H1 (cell line): ENCODE measurements around the gene PTGFR. TPM values are rescaled to one million over a fixed set of nuclear protein-coding genes. Genes with fewer than 3 reads are reported as not detected.

Experiments used
- CHD2 ChIP-seq: IDR thresholded peaks from 2 replicates; pipeline ENCODE4 v1.6.1; 2012; ENCODE audit warnings: low read length, improper control_type of control experiment
- EZH2 ChIP-seq: fragments of 200-600 bp; sonication (generic); IDR thresholded peaks from 2 replicates; pipeline ENCODE4 v1.7.1; 2012; ENCODE audit warnings: low read depth, mild to moderate bottlenecking, moderate library complexity, low read length, inconsistent platforms; ENCODE audit not compliant: severe bottlenecking
- NRF1 ChIP-seq: IDR thresholded peaks from 2 replicates; pipeline ENCODE4 v1.6.1; 2011; ENCODE audit warnings: mild to moderate bottlenecking, low read depth, low read length, improper control_type of control experiment
- POLR2A ChIP-seq, 2 experiments: IDR thresholded peaks; 1 replicate in 1 of 2; 2 replicates in 1 of 2; pipeline ENCODE4 v1.6.1; 2011; ENCODE audit warnings: low read depth in 2 of 2, low read length in 2 of 2, mild to moderate bottlenecking in 2 of 2; ENCODE audit errors: control extremely low read depth in 1 of 2
- RFX5 ChIP-seq: IDR thresholded peaks from 2 replicates; pipeline ENCODE4 v1.6.1; 2011; ENCODE audit warnings: low read depth, low read length, improper control_type of control experiment, borderline replicate concordance
- polyA plus RNA-seq, 7 experiments: library from polyadenylated mRNA; depleted of rRNA in 3 of 7; stranded (reverse) in 5 of 7; unstranded in 2 of 7; fragments of >200 nt in 5 of 7; fragments of 200-250 nt in 2 of 7; gene quantifications; 1 replicate in 5 of 7; 2 replicates in 1 of 7; 4 replicates in 1 of 7; pipeline versions ENCODE4 v1.2.1 to v1.2.3, GENCODE V29; 2011 to 2013; ENCODE audit warnings: missing spikeins in 2 of 7, mixed read lengths in 2 of 7
- total RNA-seq: library from RNA; stranded (reverse); fragmentation: NEBNext Ultra II Directional; extraction: Animal tissue kit (Norgen Biotek cat#: 25700); gene quantifications from 2 replicates; pipeline ENCODE4 v1.2.1, GENCODE V29; 2021

Gene PTGFR
- total and polyA plus RNA-seq, 2 of the 8 experiments (the other 6 are each of a cell fraction or from before 2014, with no cell fraction given) = 0.02 TPM; not detected in 1

GRCh38 chr1:78527706-78528105 is 36.9 kb downstream of the PTGFR start (continued):
- TF ChIP-seq CHD2 (no peak), RFX5 (no peak), NRF1 (no peak), EZH2 (no peak), POLR2A (IDR thresholded peaks at IDR 0.05; ENCODE audit: control extremely low read depth in 1 of 2, low read depth in 2 of 2, low read length in 2 of 2) (no peak)
- TF ChIP-seq, all 59 proteins: peak for 0
